ENCODE measurements around the gene OBSL1.

The OBSL1 gene

GRCh38 chr2:219567131-219567530, 4.2 kb downstream of the OBSL1 start:
- no peaks in the 10 kb centered on the region for H3K9me3 Mint-ChIP-seq
- no peak overlapping the region for H3K27ac Mint-ChIP-seq
- ATAC-seq (replicated peaks) (no peak), DNase-seq (no peak)
- H3K4me3 Mint-ChIP-seq: no peak overlapping the region
- no peaks in the 10 kb centered on the region for H3K4me1 Mint-ChIP-seq (ENCODE audit: low read depth in 2 of 2)
- H3K36me3 Mint-ChIP-seq (ENCODE audit: insufficient read depth): no peaks in the 10 kb centered on the region
- peaks cover 45 to 89% of the 10 kb centered on the region in 2 donors for H3K27me3 Mint-ChIP-seq

DNA sequence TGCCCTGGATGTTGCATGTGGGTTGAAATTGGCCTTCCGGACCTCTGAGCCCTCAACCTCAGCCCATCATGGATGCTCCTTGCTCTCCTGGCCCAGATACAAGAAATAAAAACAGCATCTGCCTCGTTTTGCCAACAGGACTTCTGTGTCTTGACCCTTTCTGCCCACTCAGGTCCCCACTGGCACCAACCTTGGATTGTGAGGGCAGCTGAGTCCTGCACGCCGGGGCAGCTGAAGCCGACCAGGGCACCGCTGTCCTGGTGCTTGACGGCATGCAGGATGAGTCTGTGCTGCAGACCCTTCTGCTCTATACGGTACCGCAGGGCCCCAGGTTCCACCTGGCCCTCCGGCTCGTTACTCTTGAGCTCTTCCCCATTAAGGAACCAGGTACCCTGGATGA, 4.7 kb downstream of the OBSL1 start:
- no peak for ATAC-seq (replicated peaks)
- Mint-ChIP-seq H3K4me3 (no peak overlapping the region), H3K27me3 (peaks cover 40 to 89% of the 10 kb centered on the region in 2 donors), H3K36me3 (ENCODE audit: insufficient read depth) (no peaks in the 10 kb centered on the region), H3K9me3 (no peaks in the 10 kb centered on the region), H3K4me1 (ENCODE audit: low read depth in 2 of 2) (no peaks in the 10 kb centered on the region), H3K27ac (no peak overlapping the region)
- no peak for DNase-seq

GRCh38 chr2:219565130-219566080, 5.9 kb downstream of the OBSL1 start:
- H3K4me3 Mint-ChIP-seq: no peak overlapping the region
- DNase-seq (no peak), ATAC-seq (replicated peaks) (no peak)
- no peaks in the 10 kb centered on the region for H3K9me3 Mint-ChIP-seq
- H3K27ac Mint-ChIP-seq: no peak overlapping the region
- no peaks in the 10 kb centered on the region for H3K4me1 Mint-ChIP-seq (ENCODE audit: low read depth in 2 of 2)
- peaks cover 43 to 98% of the 10 kb centered on the region in 2 donors for H3K27me3 Mint-ChIP-seq
- H3K36me3 Mint-ChIP-seq (ENCODE audit: insufficient read depth): no peaks in the 10 kb centered on the region

- Mint-ChIP-seq H3K36me3 (ENCODE audit: insufficient read depth) (no peaks in the 10 kb centered on the region), H3K27ac (no peak overlapping the region), H3K4me1 (ENCODE audit: low read depth in 2 of 2) (no peaks in the 10 kb centered on the region), H3K9me3 (no peaks in the 10 kb centered on the region), H3K4me3 (no peak overlapping the region), H3K27me3 (peaks cover 41 to 100% of the 10 kb centered on the region in 2 donors)
- ATAC-seq (replicated peaks) (no peak), DNase-seq (no peak)
Measured at GRCh38 chr2:219563271-219563928, 7.9 kb downstream of the OBSL1 start.

- DNase-seq: no peak
- no peaks in the 10 kb centered on the region for H3K4me1 Mint-ChIP-seq (ENCODE audit: low read depth in 2 of 2)
- no peak overlapping the region for H3K4me3 Mint-ChIP-seq
- no peaks in the 10 kb centered on the region for H3K9me3 Mint-ChIP-seq
- no peak overlapping the region for H3K27ac Mint-ChIP-seq
- H3K36me3 Mint-ChIP-seq (ENCODE audit: insufficient read depth): no peaks in the 10 kb centered on the region
- ATAC-seq (replicated peaks): no peak
- H3K27me3 Mint-ChIP-seq: peaks cover 38 to 94% of the 10 kb centered on the region in 2 donors
Measured at GRCh38 chr2:219562049-219563020, 9.0 kb downstream of the OBSL1 start.

DNA sequence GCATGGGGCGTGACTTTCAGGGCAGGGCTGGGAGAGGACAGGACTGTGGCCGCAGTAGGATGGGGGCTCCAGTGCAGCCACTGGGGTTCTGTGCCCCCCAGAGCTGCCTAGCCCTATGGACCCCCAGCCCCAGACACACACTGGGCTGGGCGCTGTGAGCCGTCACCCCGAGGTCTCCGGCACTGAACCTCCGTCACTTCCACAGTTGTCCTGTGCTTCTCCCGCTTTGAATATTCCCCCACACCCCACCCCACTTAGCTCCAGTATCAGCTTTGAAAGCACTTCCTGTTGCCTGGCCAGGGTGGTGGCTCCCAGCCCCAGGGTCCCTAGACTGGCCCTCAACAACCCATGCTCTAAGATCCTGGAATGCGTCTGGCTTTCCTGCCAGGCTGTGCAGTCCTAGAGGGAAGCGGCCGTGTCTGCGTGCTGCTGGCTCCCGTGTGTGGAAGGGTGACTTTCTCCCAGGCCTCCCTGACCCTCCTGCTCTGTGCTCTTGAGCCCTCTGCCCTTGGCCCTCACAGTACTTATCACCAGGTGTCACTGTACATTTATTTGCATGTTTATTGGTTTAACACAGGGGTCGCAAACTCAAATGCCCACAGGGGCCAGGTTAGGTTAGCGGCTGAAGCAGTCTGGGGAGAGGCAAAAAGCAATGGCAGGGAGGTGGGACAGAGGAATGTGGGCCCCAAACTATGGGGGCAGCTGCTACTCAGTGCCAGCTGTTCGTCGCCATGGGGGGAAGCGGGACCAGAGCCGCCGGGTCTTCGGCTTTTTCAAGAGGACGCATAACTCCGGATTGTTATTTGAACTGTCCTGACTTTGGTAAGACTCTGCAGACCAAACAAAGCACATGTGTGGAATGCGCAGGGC, 9.9 kb downstream of the OBSL1 start:
- Mint-ChIP-seq H3K4me1 (ENCODE audit: low read depth in 2 of 2) (no peaks in the 10 kb centered on the region), H3K36me3 (ENCODE audit: insufficient read depth) (no peaks in the 10 kb centered on the region), H3K4me3 (no peak overlapping the region), H3K27me3 (peaks cover 42 to 94% of the 10 kb centered on the region in 2 donors), H3K9me3 (no peaks in the 10 kb centered on the region), H3K27ac (no peak overlapping the region)
- no peak for ATAC-seq (replicated peaks)
- no peak for DNase-seq

DNA sequence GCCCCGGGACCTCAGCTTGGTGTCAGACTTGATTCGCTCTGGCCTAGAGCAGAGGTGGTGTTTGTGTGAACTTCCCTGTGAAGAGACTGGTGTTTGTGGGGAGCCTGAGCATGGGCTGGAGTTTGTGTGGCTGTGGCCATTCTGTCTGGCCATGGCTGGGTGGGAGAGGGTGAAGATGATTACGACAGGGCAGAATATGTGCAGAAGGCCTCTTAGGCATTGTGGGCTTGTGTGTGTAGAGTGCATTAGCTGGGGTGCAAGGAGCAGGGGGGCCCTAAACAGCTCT, 10.5 kb downstream of the OBSL1 start:
- no peaks in the 10 kb centered on the region for H3K4me1 Mint-ChIP-seq (ENCODE audit: low read depth in 2 of 2)
- DNase-seq (no peak), ATAC-seq (replicated peaks) (no peak)
- H3K27me3 Mint-ChIP-seq: peaks cover 40 to 94% of the 10 kb centered on the region in 2 donors
- H3K4me3 Mint-ChIP-seq: no peak overlapping the region
- H3K27ac Mint-ChIP-seq: no peak overlapping the region
- no peaks in the 10 kb centered on the region for H3K9me3 Mint-ChIP-seq
- H3K36me3 Mint-ChIP-seq (ENCODE audit: insufficient read depth): no peaks in the 10 kb centered on the region

DNA sequence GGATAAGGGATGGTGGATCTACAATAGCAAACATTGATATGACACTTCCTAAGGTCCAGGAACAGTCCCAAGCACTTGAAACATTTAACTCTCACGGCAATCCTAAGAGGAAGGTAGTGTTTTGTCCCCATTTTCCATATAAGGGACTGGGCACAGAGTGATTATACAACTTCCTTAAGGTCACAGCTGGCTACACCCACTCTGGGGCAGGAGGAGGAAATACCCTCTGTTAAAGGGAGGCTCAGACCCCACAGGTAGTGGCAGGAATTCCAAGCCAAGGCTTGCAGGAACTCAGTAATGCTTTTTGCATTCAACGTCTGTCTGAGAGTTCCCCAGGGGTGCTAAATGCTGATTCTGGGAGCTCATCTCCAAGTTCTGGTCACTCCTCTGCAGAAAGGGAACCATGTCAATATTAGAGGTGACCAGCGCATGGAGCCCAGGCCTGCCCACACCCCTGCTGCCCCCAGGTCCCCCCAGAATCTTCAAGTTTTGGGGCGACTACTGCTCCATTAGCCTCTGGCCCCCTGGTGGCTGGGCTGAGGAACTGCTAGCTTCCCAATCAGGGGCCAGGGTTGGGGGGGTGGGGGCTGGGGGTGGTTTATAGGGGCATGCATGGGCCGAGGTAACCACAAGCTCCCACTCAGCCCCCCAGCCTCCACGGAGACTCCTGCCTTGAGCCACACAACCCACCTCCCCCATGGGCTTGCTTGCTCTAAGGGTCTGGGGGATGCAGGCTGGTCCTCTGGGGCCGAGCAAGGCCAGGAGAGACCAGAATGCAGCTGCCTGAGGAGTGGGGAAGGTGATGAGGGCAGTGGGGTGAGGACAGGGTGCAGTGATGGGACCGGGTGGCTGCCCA, 11.1 kb downstream of the OBSL1 start:
- peaks cover 44 to 94% of the 10 kb centered on the region in 2 donors for H3K27me3 Mint-ChIP-seq
- no peaks in the 10 kb centered on the region for H3K9me3 Mint-ChIP-seq
- no peaks in the 10 kb centered on the region for H3K36me3 Mint-ChIP-seq (ENCODE audit: insufficient read depth)
- no peak overlapping the region for H3K27ac Mint-ChIP-seq
- H3K4me1 Mint-ChIP-seq (ENCODE audit: low read depth in 2 of 2): no peaks in the 10 kb centered on the region
- DNase-seq (no peak), ATAC-seq (replicated peaks) (peak; percentile 69)
- H3K4me3 Mint-ChIP-seq: no peak overlapping the region

DNA sequence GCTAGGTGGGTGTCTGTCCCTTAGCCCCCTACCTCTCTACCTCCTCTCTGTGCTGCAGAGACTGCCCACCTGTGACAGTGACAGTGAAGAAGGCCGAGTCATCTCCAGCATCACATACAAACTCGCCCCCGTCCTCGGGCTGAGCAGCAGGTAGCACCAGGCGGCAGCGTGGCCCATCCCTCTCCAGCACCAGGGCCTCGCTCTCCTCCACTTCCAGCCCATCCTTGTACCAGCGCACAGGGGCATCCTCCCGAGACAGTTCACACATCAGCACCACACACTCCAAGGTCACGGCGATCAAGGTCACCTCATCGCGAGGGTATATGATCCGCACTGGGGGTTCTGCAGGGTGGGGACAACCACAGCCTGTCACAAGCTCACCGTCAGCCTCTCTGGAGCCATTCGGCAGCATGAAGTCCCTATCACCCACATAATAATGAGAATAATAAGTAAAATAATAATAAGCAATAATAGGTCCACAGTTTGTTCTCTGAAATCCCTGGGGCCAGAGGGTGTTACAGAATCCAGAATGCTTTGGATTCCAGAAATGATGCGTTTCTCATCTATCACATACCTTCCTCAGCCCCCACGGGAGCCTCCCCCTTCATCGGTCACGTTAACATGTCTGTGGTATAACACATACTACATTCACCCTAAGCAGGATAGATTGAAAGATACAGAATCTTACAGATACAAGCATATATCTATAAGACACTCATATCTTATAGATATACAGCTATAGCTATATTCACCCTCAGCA, 12.0 kb downstream of the OBSL1 start:
- peaks cover under 1% of the 10 kb centered on the region for H3K36me3 Mint-ChIP-seq (ENCODE audit: insufficient read depth)
- no peaks in the 10 kb centered on the region for H3K9me3 Mint-ChIP-seq
- H3K4me3 Mint-ChIP-seq: no peak overlapping the region
- H3K4me1 Mint-ChIP-seq (ENCODE audit: low read depth in 2 of 2): no peaks in the 10 kb centered on the region
- DNase-seq (no peak), ATAC-seq (replicated peaks) (no peak)
- no peak overlapping the region for H3K27ac Mint-ChIP-seq
- H3K27me3 Mint-ChIP-seq: peaks cover 50 to 94% of the 10 kb centered on the region in 2 donors

- ATAC-seq (replicated peaks) (no peak), DNase-seq (no peak)
- H3K4me3 Mint-ChIP-seq: no peak overlapping the region
- peaks cover 60 to 94% of the 10 kb centered on the region in 2 donors for H3K27me3 Mint-ChIP-seq
- no peaks in the 10 kb centered on the region for H3K4me1 Mint-ChIP-seq (ENCODE audit: low read depth in 2 of 2)
- H3K27ac Mint-ChIP-seq: no peak overlapping the region
- no peaks in the 10 kb centered on the region for H3K9me3 Mint-ChIP-seq
- peaks cover 4% of the 10 kb centered on the region for H3K36me3 Mint-ChIP-seq (ENCODE audit: insufficient read depth)
Measured at GRCh38 chr2:219557791-219558785, 13.3 kb downstream of the OBSL1 start.

GRCh38 chr2:219557320-219557719, 14.0 kb downstream of the OBSL1 start:
- ATAC-seq (replicated peaks): no peak
- Mint-ChIP-seq H3K27ac (no peak overlapping the region), H3K4me3 (no peak overlapping the region), H3K9me3 (no peaks in the 10 kb centered on the region), H3K27me3 (peaks cover 53 to 88% of the 10 kb centered on the region in 2 donors), H3K4me1 (ENCODE audit: low read depth in 2 of 2) (no peaks in the 10 kb centered on the region), H3K36me3 (ENCODE audit: insufficient read depth) (peaks cover 4% of the 10 kb centered on the region)
- no peak for DNase-seq

Measured in effector memory CD8-positive, alpha-beta T cell (primary cell).